ENCODE data around the gene HLA-DRA.

- no peak for TF ChIP-seq CTCF (IDR thresholded peaks at IDR 0.05)
- no peak for TF ChIP-seq EZH2phosphoT487 (IDR thresholded peaks at IDR 0.05)
- TF ChIP-seq EZH2 (IDR thresholded peaks at IDR 0.05): no peak
Measured at GRCh38 chr6:32406857-32407256, 32.8 kb upstream of the HLA-DRA start, which contains the start of gene BTNL2.

Data from neural progenitor cell (in vitro differentiated cells).